Astrocyte of the spinal cord (primary cell): ENCODE results near the gene NFE2L1.
"Not testable (repeated sequence)": the region's sequence is repeated elsewhere in the genome, so short reads cannot be mapped to it uniquely, and the experiment has no call there.

ENCODE experiments used
- DNase-seq: peaks from one replicate; pipeline ENCODE4 v3.0.0; 2011; ENCODE audit warnings: low read depth, low spot score
- H3K4me3 ChIP-seq: 2 replicates; pipeline ENCODE4 v1.5.1; 2011; ENCODE audit warnings: low read depth, mild to moderate bottlenecking, low read length, moderate library complexity
- in situ Hi-C: cut with HindIII; loops from 2 replicates; pipeline ENCODE4 v1.10.0; 2017; ENCODE audit warnings: low sequenced_read_pairs
- TF ChIP-seq, protein P1 (sequence below): IDR thresholded peaks from 2 replicates; pipeline ENCODE4 v1.5.1; 2012; ENCODE audit warnings: low read depth, mild to moderate bottlenecking, low read length, inconsistent platforms

NFE2L1 gene

DNA sequence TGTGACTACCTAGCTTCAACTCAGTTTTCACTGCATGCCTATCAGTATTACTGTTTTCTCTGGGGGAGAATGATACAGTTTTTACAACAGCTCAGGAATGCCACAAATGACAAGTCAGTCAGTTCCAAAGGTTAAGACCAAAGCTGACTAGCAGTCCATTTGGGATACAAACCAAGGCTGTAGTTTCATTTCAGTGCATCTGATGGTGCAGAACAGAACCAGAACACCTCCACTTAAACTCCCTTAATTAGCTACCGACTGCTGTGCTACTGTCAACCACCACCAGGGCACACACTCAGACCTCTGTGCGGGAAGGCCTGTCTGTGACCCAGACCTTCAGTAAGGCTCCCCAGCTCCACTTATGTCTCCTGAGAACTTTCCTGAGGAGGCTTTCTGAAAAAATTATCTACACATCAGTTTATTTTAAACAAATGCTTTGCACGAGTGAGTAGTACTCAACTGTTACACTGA lies 20.4 kb downstream of the NFE2L1 start:
- H3K4me3 ChIP-seq: no peak overlapping the region
- TF ChIP-seq, protein P1, sequence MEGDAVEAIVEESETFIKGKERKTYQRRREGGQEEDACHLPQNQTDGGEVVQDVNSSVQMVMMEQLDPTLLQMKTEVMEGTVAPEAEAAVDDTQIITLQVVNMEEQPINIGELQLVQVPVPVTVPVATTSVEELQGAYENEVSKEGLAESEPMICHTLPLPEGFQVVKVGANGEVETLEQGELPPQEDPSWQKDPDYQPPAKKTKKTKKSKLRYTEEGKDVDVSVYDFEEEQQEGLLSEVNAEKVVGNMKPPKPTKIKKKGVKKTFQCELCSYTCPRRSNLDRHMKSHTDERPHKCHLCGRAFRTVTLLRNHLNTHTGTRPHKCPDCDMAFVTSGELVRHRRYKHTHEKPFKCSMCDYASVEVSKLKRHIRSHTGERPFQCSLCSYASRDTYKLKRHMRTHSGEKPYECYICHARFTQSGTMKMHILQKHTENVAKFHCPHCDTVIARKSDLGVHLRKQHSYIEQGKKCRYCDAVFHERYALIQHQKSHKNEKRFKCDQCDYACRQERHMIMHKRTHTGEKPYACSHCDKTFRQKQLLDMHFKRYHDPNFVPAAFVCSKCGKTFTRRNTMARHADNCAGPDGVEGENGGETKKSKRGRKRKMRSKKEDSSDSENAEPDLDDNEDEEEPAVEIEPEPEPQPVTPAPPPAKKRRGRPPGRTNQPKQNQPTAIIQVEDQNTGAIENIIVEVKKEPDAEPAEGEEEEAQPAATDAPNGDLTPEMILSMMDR: peak; percentile 57
- in situ Hi-C loops: no loop called here
- peak; percentile 26 for DNase-seq

DNA sequence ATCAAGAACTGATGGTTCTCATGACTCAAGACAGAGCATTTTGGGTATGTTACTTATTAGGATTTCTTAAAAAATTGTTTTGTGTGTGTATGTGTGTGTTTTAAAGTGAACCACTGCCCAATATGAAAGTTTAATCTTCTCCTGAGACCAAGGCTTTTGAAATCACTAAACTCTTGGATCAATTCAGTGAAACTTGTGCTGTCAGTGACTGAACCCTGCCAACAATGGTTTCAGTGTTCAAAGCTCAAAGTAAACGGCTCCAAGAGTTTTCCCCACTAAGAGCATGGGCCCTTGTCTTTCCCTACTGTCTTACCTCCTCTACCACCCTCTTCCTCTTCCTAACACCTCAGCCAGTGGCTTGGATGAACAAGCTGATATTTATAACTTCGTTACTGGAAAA lies 22.0 kb downstream of the NFE2L1 start:
- in situ Hi-C loops: no loop called here
- H3K4me3 ChIP-seq: no peak overlapping the region
- DNase-seq: no peak
- TF ChIP-seq, protein P1: no peak

DNA sequence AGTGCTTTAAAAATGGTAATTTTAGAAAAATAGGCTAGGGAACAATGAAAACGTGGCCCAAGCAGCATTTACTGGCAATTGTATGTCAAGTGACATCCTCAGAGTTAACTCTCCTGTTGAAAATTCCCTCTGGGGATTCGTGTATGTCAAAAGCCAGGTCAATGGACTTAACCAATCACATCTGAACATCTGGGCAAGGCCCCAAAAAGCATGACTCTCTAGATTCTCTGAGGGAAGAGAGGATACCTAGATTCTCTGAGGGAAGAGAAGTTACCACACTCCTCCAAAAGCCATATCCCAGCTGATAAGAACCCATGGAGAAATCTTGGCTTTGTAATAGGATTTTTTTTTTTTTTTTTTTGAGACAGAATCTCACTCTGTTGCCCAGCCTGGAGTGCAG lies 23.5 kb downstream of the NFE2L1 start:
- TF ChIP-seq, protein P1: no peak
- no peak for DNase-seq
- in situ Hi-C loops: no loop called here
- H3K4me3 ChIP-seq: no peak overlapping the region

DNA sequence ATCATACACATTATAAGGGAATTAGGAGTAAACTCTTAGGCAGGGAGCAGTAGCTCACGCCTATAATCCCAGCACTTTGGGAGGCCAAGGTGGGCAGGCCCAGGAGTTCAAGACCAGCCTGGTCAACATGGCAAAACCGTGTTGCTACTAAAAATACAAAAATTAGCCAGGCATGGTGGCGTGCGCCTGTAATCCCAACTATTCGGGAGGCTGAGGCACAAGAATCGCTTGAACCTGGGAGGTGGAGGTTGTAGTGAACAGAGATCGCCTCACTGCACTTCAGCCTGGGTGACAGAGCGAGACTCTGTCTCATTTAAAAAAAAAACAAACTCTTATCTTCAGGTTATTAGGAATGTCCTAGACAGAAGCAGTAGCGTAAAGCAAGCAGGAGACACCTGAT lies 24.7 kb downstream of the NFE2L1 start:
- DNase-seq, in situ Hi-C loops, H3K4me3 ChIP-seq: not testable (repeated sequence)

DNA sequence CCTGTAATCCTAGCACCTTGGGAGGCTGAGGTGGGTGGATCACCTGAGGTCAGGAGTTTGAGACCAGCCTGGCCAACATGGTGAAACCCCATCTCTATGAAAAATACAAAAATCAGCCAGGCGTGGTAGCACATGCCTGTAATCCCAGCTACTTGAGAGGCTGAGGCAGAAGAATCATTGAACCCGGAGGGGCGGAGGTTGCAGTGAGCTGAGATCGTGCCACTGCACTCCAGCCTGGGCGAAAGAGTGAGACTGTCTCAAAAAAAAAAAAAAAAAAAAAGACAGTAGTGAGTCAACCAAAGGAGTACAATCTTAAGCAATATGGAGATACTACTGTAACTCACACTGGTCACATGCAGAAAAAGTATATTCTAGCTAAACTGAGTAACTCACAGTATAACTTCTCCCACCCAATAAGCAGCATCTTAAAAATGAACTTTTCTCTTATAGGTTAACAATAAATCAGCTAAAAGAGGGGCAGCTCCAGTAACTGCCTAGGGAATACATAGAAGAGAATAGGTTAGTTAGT lies 25.5 kb downstream of the NFE2L1 start:
- in situ Hi-C loops, DNase-seq, H3K4me3 ChIP-seq: not testable (repeated sequence)

DNA sequence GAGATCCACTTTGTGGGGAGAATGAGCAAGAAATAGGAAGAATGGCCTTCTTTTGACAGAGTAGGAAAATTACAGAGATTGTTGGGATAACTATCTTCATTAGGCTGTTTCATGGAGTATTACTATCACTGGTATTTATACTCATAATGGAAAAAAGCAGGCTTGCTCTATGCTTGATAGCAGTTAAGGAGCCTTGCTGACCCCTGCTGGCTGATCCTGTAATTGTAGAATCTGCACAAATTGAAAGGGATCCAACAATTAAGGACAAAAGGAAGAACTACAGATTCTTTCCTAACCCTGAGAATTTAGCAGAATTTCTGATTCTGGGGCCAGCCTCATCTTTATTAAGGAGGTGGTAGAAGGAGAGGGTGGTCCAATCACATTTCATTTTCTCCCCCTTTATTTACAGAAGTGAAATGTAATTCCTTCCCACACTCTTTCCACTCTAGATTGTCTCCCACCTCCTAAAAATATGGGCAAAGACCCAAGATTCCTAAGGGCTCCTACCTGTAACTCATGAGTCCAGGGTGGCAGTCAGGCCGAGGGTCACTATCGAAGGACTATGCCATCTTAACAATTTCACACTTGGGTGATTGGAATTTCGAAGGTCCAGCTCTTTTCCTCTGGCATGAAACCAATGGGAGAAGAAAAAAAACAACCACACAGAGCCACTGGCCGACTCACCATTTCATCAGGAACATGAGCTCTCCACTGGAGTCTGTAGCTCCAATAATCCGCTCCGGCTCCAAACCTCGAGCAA lies 26.3 kb downstream of the NFE2L1 start:
- TF ChIP-seq, protein P1: peak; percentile 72
- DNase-seq: peak; percentile 86
- H3K4me3 ChIP-seq: no peak overlapping the region
- in situ Hi-C loops: no loop called here

DNA sequence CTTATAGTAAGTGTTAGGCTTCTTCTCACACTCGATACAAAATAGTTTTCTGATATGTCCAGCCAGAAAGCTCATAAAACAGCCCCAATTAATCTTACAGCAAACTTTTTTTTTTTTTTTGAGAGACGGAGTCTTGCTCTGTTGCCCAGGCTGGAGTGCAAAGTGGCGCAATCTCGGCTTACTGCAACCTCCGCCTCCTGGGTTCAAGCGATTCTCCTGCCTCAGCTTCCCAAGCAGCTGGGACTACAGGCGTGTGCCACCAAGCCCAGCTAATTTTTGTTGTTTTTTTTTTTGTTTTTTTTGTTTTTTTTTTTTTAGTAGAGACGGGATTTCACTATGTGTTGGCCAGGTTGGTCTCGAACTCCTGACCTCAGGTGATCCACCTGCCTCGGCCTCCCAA lies 29.0 kb downstream of the NFE2L1 start:
- in situ Hi-C loops, H3K4me3 ChIP-seq, DNase-seq: not testable (repeated sequence)

DNA sequence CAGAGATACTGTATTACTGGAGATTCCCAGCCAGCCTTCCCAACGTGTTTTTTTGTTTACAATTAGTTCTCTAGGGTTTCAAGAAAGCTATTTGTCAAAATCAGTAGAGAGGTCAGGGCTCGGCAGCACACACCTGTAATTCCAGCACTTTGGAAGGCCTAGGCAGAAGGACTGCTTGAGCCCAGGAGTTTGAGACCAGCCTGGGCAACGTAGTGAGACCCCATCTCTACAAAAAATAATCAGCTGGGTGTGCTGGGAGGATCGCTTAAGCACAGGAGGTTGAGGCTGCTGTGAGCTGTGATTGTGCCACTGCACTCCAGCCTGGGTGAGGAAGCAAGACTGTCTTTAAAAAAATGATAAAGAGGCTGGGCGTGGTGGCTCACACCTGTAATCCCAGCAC lies 33.7 kb downstream of the NFE2L1 start:
- H3K4me3 ChIP-seq: no peak overlapping the region
- TF ChIP-seq, protein P1: no peak
- no peak for DNase-seq
- in situ Hi-C loops: no loop called here
